ENCODE results near the gene HPDL.

The HPDL gene

GRCh38 chr1:45337630-45338325, 11.1 kb downstream of the HPDL start:
- no peak overlapping the region for H3K4me3 ChIP-seq (ENCODE audit: insufficient read depth, low read length, poor library complexity, severe bottlenecking)
- H3K9ac ChIP-seq (ENCODE audit: low read length) = no peak overlapping the region
- H3K36me3 ChIP-seq (ENCODE audit: low read length) = 0 out of 2 replicates have a peak, but pooled peaks cover 3% of the 10 kb centered on the region
- no peak overlapping the region for H3K27ac ChIP-seq (ENCODE audit: low read depth, low read length)
- peaks cover 27% of the 10 kb centered on the region for H3K79me2 ChIP-seq (ENCODE audit: insufficient read depth, low read length)
- H3F3A ChIP-seq (ENCODE audit: insufficient read depth) = peaks cover 12% of the 10 kb centered on the region
- no peak overlapping the region for H3K4me2 ChIP-seq (ENCODE audit: low read depth, low read length, poor library complexity, severe bottlenecking)
- H3K27me3 ChIP-seq (ENCODE audit: low read length) = no peaks in the 10 kb centered on the region
- H4K20me1 ChIP-seq (ENCODE audit: low read depth, low read length) = no peaks in the 10 kb centered on the region
- H3K9me2 ChIP-seq (replicated peaks; ENCODE audit: insufficient read depth, low read length) = no peaks in the 10 kb centered on the region
- H3K9me3 ChIP-seq (ENCODE audit: insufficient read depth, low read length) = no peaks in the 10 kb centered on the region
- no peak overlapping the region for H2AFZ ChIP-seq (ENCODE audit: low read depth, low read length, severe bottlenecking)
- TF ChIP-seq CTCF (IDR thresholded peaks at IDR 0.05; ENCODE audit: insufficient read depth, low read length, poor library complexity, severe bottlenecking) (no peak), EZH2phosphoT487 (conservative IDR thresholded peaks at IDR 0.05; ENCODE audit: low read length) (no peak)

GRCh38 chr1:45339789-45340558, 13.3 kb downstream of the HPDL start, which contains the start of the genes MUTYH and TOE1:
MUTYH (minus strand) TSS chr1:45340440; CDS start chr1:45334505, 5,935 bp downstream.
TOE1 (plus strand) TSS chr1:45340170; CDS start chr1:45340253, 83 bp downstream.
- Histone ChIP-seq H3K27ac (ENCODE audit: low read depth, low read length) (peak within 1 kb of the TSS; percentile 64), H4K20me1 (ENCODE audit: low read depth, low read length) (no peaks in the 10 kb centered on the region), H3K4me2 (ENCODE audit: low read depth, low read length, poor library complexity, severe bottlenecking) (peak within 1 kb of the TSS; percentile 76), H3K79me2 (ENCODE audit: insufficient read depth, low read length) (peaks cover 27% of the 10 kb centered on the region), H3K9ac (ENCODE audit: low read length) (peak within 1 kb of the TSS; percentile 99), H3K9me3 (ENCODE audit: insufficient read depth, low read length) (no peaks in the 10 kb centered on the region), H3K27me3 (ENCODE audit: low read length) (no peaks in the 10 kb centered on the region), H2AFZ (ENCODE audit: low read depth, low read length, severe bottlenecking) (peak within 1 kb of the TSS; percentile 62), H3K9me2 (replicated peaks; ENCODE audit: insufficient read depth, low read length) (no peaks in the 10 kb centered on the region), H3F3A (ENCODE audit: insufficient read depth) (peaks cover 12% of the 10 kb centered on the region), H3K4me3 (ENCODE audit: insufficient read depth, low read length, poor library complexity, severe bottlenecking) (peak within 1 kb of the TSS; percentile 65), H3K36me3 (ENCODE audit: low read length) (peaks cover 8% of the 10 kb centered on the region; the same call in 1 of the 2 replicates)
- TF ChIP-seq EZH2phosphoT487 (conservative IDR thresholded peaks at IDR 0.05; ENCODE audit: low read length) (no peak), CTCF (IDR thresholded peaks at IDR 0.05; ENCODE audit: insufficient read depth, low read length, poor library complexity, severe bottlenecking) (no peak)

- Histone ChIP-seq H3K27me3 (ENCODE audit: low read length) (no peaks in the 10 kb centered on the region), H3K79me2 (ENCODE audit: insufficient read depth, low read length) (peaks cover 27% of the 10 kb centered on the region), H3K9me2 (replicated peaks; ENCODE audit: insufficient read depth, low read length) (no peaks in the 10 kb centered on the region), H4K20me1 (ENCODE audit: low read depth, low read length) (no peaks in the 10 kb centered on the region), H3K4me3 (ENCODE audit: insufficient read depth, low read length, poor library complexity, severe bottlenecking) (peak overlapping the region; percentile 65), H3K9me3 (ENCODE audit: insufficient read depth, low read length) (no peaks in the 10 kb centered on the region), H2AFZ (ENCODE audit: low read depth, low read length, severe bottlenecking) (no peak overlapping the region), H3K9ac (ENCODE audit: low read length) (peak overlapping the region; percentile 99), H3K27ac (ENCODE audit: low read depth, low read length) (peak overlapping the region; percentile 64), H3K36me3 (ENCODE audit: low read length) (peaks cover 8% of the 10 kb centered on the region; the same call in 1 of the 2 replicates), H3K4me2 (ENCODE audit: low read depth, low read length, poor library complexity, severe bottlenecking) (peak overlapping the region; percentile 76), H3F3A (ENCODE audit: insufficient read depth) (peaks cover 15% of the 10 kb centered on the region)
- TF ChIP-seq EZH2phosphoT487 (conservative IDR thresholded peaks at IDR 0.05; ENCODE audit: low read length) = no peak
- TF ChIP-seq CTCF (IDR thresholded peaks at IDR 0.05; ENCODE audit: insufficient read depth, low read length, poor library complexity, severe bottlenecking) = no peak
Measured at GRCh38 chr1:45340816-45341466, 14.2 kb downstream of the HPDL start.

All from SU-DHL-6 (cell line).